Subcutaneous abdominal adipose tissue (tissue), 5 donors: ENCODE data around the gene G3BP2.
"Not testable (repeated sequence)": the region's sequence is repeated elsewhere in the genome, so short reads cannot be mapped to it uniquely, and the experiment has no call there.

Experiments used
- H3K27ac ChIP-seq: one replicate; pipeline ENCODE4 v1.7.0; 2013; ENCODE audit warnings: low read depth, mild to moderate bottlenecking, inconsistent platforms, low read length, moderate library complexity
- H3K27me3 ChIP-seq, 5 donors: one replicate each; pipeline ENCODE4 v1.7.0; 2013; ENCODE audit warnings: low read length in 5 of 5, inconsistent platforms in 1 of 5; ENCODE audit not compliant: control insufficient read depth in 5 of 5, insufficient read depth in 4 of 5
- H3K36me3 ChIP-seq, 5 donors: one replicate each; pipeline ENCODE4 v1.7.0; 2013; ENCODE audit warnings: low read length in 5 of 5; ENCODE audit not compliant: control insufficient read depth in 5 of 5, insufficient read depth in 5 of 5
- H3K4me1 ChIP-seq, 5 donors: one replicate each; pipeline ENCODE4 v1.7.0; 2013; ENCODE audit warnings: low read length in 5 of 5, mild to moderate bottlenecking in 3 of 5, moderate library complexity in 1 of 5; ENCODE audit not compliant: control insufficient read depth in 5 of 5, insufficient read depth in 5 of 5
- H3K4me3 ChIP-seq, 5 donors: one replicate each; pipeline ENCODE4 v1.7.0; 2013; ENCODE audit warnings: low read length in 5 of 5, low read depth in 1 of 5
- H3K9ac ChIP-seq, 5 donors: one replicate each; pipeline ENCODE4 v1.7.0; 2013; ENCODE audit warnings: low read length in 5 of 5, mild to moderate bottlenecking in 4 of 5, moderate library complexity in 3 of 5
- H3K9me3 ChIP-seq, 5 donors: one replicate each; pipeline ENCODE4 v1.7.0; 2013; ENCODE audit warnings: low read length in 5 of 5; ENCODE audit not compliant: control insufficient read depth in 5 of 5
- donor health status: healthy.
- donor health status: healthy.
- donor health status: healthy.
- donor health status: healthy.
- donor health status: healthy.

Gene G3BP2

GRCh38 chr4:75668596-75668995 is 4.6 kb downstream of the G3BP2 start:
- Histone ChIP-seq H3K4me1 (peaks cover 3 to 24% (median 18%) of the 10 kb centered on the region in 5 donors), H3K36me3 (no peaks in the 10 kb centered on the region), H3K27ac (no peak overlapping the region), H3K4me3 (no peak overlapping the region), H3K9me3 (no peaks in the 10 kb centered on the region), H3K9ac (no peak overlapping the region), H3K27me3 (no peaks in the 10 kb centered on the region)

GRCh38 chr4:75667636-75668035 is 5.6 kb downstream of the G3BP2 start:
- H3K4me1 ChIP-seq: peaks cover 3 to 22% (median 18%) of the 10 kb centered on the region in 5 donors
- not testable (repeated sequence) for H3K27me3 ChIP-seq, H3K36me3 ChIP-seq, H3K9ac ChIP-seq, H3K9me3 ChIP-seq, H3K27ac ChIP-seq, H3K4me3 ChIP-seq

GRCh38 chr4:75666299-75666698 is 6.9 kb downstream of the G3BP2 start:
- Histone ChIP-seq H3K36me3 (peaks cover 0 to 3% (median 0%) of the 10 kb centered on the region in 5 donors), H3K27ac (no peak overlapping the region), H3K4me1 (peaks cover 0 to 9% (median 6%) of the 10 kb centered on the region in 5 donors), H3K9me3 (no peaks in the 10 kb centered on the region), H3K4me3 (no peak overlapping the region), H3K9ac (no peak overlapping the region), H3K27me3 (no peaks in the 10 kb centered on the region)

GRCh38 chr4:75664604-75665003 is 8.6 kb downstream of the G3BP2 start:
- not testable (repeated sequence) for H3K27ac ChIP-seq, H3K27me3 ChIP-seq, H3K4me3 ChIP-seq, H3K9me3 ChIP-seq, H3K9ac ChIP-seq, H3K4me1 ChIP-seq
- H3K36me3 ChIP-seq: peaks cover 0 to 13% (median 3%) of the 10 kb centered on the region in 5 donors

- Histone ChIP-seq H3K27ac (no peak overlapping the region), H3K9me3 (no peaks in the 10 kb centered on the region), H3K4me1 (peaks cover 0 to 5% (median 0%) of the 10 kb centered on the region in 5 donors), H3K27me3 (no peaks in the 10 kb centered on the region), H3K4me3 (no peak overlapping the region), H3K36me3 (peaks cover 5 to 20% (median 8%) of the 10 kb centered on the region in 5 donors), H3K9ac (no peak overlapping the region)
Measured at GRCh38 chr4:75662626-75663025, 10.6 kb downstream of the G3BP2 start.

GRCh38 chr4:75660491-75660890 is 12.7 kb downstream of the G3BP2 start:
- Histone ChIP-seq H3K27me3 (no peaks in the 10 kb centered on the region), H3K4me1 (no peaks in the 10 kb centered on the region), H3K36me3 (peaks cover 7 to 29% (median 20%) of the 10 kb centered on the region in 5 donors), H3K9ac (no peak overlapping the region), H3K4me3 (no peak overlapping the region), H3K27ac (no peak overlapping the region), H3K9me3 (no peaks in the 10 kb centered on the region)

GRCh38 chr4:75659512-75660031 is 13.6 kb downstream of the G3BP2 start:
- H3K36me3 ChIP-seq: peaks cover 12 to 37% (median 28%) of the 10 kb centered on the region in 5 donors
- H3K4me3 ChIP-seq: no peak overlapping the region
- H3K4me1 ChIP-seq: no peaks in the 10 kb centered on the region
- H3K27me3 ChIP-seq: no peaks in the 10 kb centered on the region
- H3K27ac ChIP-seq: no peak overlapping the region
- H3K9me3 ChIP-seq: no peaks in the 10 kb centered on the region
- no peak overlapping the region for H3K9ac ChIP-seq

- peaks cover 18 to 44% (median 33%) of the 10 kb centered on the region in 5 donors for H3K36me3 ChIP-seq
- H3K9ac ChIP-seq: no peak overlapping the region
- no peak overlapping the region for H3K4me3 ChIP-seq
- H3K9me3 ChIP-seq: no peaks in the 10 kb centered on the region
- H3K27me3 ChIP-seq: no peaks in the 10 kb centered on the region
- no peak overlapping the region for H3K27ac ChIP-seq
- no peaks in the 10 kb centered on the region for H3K4me1 ChIP-seq
Measured at GRCh38 chr4:75658876-75659275, 14.3 kb downstream of the G3BP2 start.

- H3K36me3 ChIP-seq: peaks cover 29 to 54% (median 45%) of the 10 kb centered on the region in 5 donors
Measured at GRCh38 chr4:75655562-75655961, 17.6 kb downstream of the G3BP2 start.

GRCh38 chr4:75654905-75655304 is 18.3 kb downstream of the G3BP2 start:
- Histone ChIP-seq H3K36me3 (peaks cover 33 to 50% (median 39%) of the 10 kb centered on the region in 5 donors), H3K4me3 (no peak overlapping the region), H3K9me3 (no peaks in the 10 kb centered on the region), H3K4me1 (no peaks in the 10 kb centered on the region), H3K9ac (no peak overlapping the region), H3K27me3 (no peaks in the 10 kb centered on the region), H3K27ac (no peak overlapping the region)

More at GRCh38 chr4:75655562-75655961, 17.6 kb downstream of the G3BP2 start:
- no peak overlapping the region for H3K9ac ChIP-seq
- H3K27ac ChIP-seq: no peak overlapping the region
- H3K4me3 ChIP-seq: no peak overlapping the region
- H3K27me3 ChIP-seq: no peaks in the 10 kb centered on the region
- no peaks in the 10 kb centered on the region for H3K9me3 ChIP-seq
- no peaks in the 10 kb centered on the region for H3K4me1 ChIP-seq
